Upper lobe of left lung (tissue), 6 donors: ENCODE data around the gene CPSF7. TPM values are rescaled to one million over a fixed set of nuclear protein-coding genes. Genes with fewer than 3 reads are reported as not detected.

Experiments used
- ATAC-seq, 2 donors: fragments of 200-7000 bp; cut with Tn5 transposase; one replicate each; pipeline ENCODE4 v1.9.1; 2022; ENCODE audit warnings: mild to moderate bottlenecking in 2 of 2, moderate library complexity in 2 of 2; ENCODE audit not compliant: low FRiP score in 2 of 2
- DNase-seq, 2 donors: peaks; one replicate each; pipeline ENCODE4 v3.0.0-alpha.2; 2019 to 2020
- H3K27ac ChIP-seq, 4 donors: fragments of 200-600 bp; sonication (generic); one replicate each; pipeline ENCODE4 v1.5.1; 2016 to 2019
- H3K27me3 ChIP-seq, 4 donors: fragments of 200-600 bp; sonication (generic); one replicate each; pipeline ENCODE4 v1.5.1; 2017 to 2019
- H3K36me3 ChIP-seq, 4 donors: fragments of 200-600 bp; sonication (generic); one replicate each; pipeline ENCODE4 v1.5.1; 2016 to 2019
- H3K4me1 ChIP-seq, 4 donors: fragments of 200-600 bp; sonication (generic); one replicate each; pipeline ENCODE4 v1.5.1; 2018 to 2019
- H3K4me3 ChIP-seq, 4 donors: fragments of 200-600 bp; sonication (generic); one replicate each; pipeline ENCODE4 v1.5.1; 2017 to 2019; ENCODE audit warnings: mild to moderate bottlenecking in 2 of 4, moderate library complexity in 1 of 4
- H3K9me3 ChIP-seq, 4 donors: fragments of 200-600 bp; sonication (generic); one replicate each; pipeline ENCODE4 v1.5.1; 2018 to 2019
- EP300 ChIP-seq, 4 donors: sonication (generic); formaldehyde crosslinking; IDR thresholded peaks; one replicate each; pipeline ENCODE4 v1.5.1; 2017; ENCODE audit warnings: antibody characterized with exemption in 4 of 4, control low read depth in 2 of 4
- POLR2A ChIP-seq, 4 donors: fragments of 450-650 bp; IDR thresholded peaks; one replicate each; pipeline ENCODE4 v1.5.1; 2016 to 2017; ENCODE audit warnings: antibody characterized with exemption in 4 of 4, mild to moderate bottlenecking in 2 of 4
- POLR2AphosphoS5 ChIP-seq, 2 donors: sonication (generic); formaldehyde crosslinking; IDR thresholded peaks; one replicate each; pipeline ENCODE4 v1.5.1; 2017; ENCODE audit warnings: antibody characterized with exemption in 2 of 2
- WGBS, 2 donors: methylation state at CpG; one replicate each; pipeline ENCODE4 v1.1.5; 2017 to 2018; 5-methylcytosine and 5-hydroxymethylcytosine counted together
- total RNA-seq, 6 donors: library from RNA; depleted of rRNA in 4 of 6; stranded (reverse); fragments of >200 nt in 4 of 6; gene quantifications; one replicate each; pipeline versions ENCODE4 v1.1.0 to v1.2.1, GENCODE V29; 2016 to 2021
- TF ChIP-seq, protein P1 (sequence below), 6 experiments: fragments of 450-650 bp in 4 of 6; fragments of 200-600 bp in 2 of 6; sonication (generic) in 2 of 6; IDR thresholded peaks; one replicate each; pipeline ENCODE4 v1.5.1; 2016 to 2019; ENCODE audit warnings: antibody characterized with exemption in 6 of 6
- donor health status: DM: no; HTN: no; CAD: no; lungs with moderate emphysema.
- donor health status: DM: no; HTN: yes; CAD: no; lungs with severe emphysema.

CPSF7 gene
- total RNA-seq, 6 donors from 2014 or later = 34.5 to 81.7 (median 57.1) TPM

DNA sequence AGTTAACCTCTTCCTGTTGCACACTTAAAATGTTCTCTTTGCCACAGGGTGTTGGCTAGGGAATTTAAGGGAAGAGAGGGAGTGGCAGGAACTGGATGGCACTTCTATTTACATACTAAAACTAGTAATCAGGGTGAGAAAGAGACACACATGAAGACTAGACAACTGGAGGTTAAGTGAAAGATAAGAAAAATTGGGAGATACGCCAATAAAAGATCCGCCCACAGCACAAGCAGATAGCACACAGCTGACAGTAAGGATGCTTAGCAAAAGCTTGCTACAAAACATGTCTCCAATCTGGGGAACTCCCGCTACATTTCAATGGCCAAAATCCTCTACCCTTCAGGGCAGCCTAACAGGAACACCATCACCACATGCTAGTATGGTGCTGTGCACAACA lies 12.8 kb downstream of the CPSF7 start:
- Histone ChIP-seq H3K27me3 (no peaks in the 10 kb centered on the region), H3K4me3 (no peak overlapping the region), H3K9me3 (no peaks in the 10 kb centered on the region), H3K36me3 (peaks cover 63 to 100% (median 88%) of the 10 kb centered on the region in 4 donors), H3K27ac (peak overlapping the region in 3 of 4 donors; percentile 15 to 65 (median 59)), H3K4me1 (peaks cover 0 to 19% (median 11%) of the 10 kb centered on the region in 4 donors)
- 91 to 97% methylated on average over 3 of the region's 3 CpGs for WGBS, 2 donors
- DNase-seq (no peak), ATAC-seq (no peak)
- TF ChIP-seq, protein P1, sequence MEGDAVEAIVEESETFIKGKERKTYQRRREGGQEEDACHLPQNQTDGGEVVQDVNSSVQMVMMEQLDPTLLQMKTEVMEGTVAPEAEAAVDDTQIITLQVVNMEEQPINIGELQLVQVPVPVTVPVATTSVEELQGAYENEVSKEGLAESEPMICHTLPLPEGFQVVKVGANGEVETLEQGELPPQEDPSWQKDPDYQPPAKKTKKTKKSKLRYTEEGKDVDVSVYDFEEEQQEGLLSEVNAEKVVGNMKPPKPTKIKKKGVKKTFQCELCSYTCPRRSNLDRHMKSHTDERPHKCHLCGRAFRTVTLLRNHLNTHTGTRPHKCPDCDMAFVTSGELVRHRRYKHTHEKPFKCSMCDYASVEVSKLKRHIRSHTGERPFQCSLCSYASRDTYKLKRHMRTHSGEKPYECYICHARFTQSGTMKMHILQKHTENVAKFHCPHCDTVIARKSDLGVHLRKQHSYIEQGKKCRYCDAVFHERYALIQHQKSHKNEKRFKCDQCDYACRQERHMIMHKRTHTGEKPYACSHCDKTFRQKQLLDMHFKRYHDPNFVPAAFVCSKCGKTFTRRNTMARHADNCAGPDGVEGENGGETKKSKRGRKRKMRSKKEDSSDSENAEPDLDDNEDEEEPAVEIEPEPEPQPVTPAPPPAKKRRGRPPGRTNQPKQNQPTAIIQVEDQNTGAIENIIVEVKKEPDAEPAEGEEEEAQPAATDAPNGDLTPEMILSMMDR (IDR thresholded peaks at IDR 0.05) = no peak
- no peak for TF ChIP-seq EP300 (IDR thresholded peaks at IDR 0.05)
- no peak for TF ChIP-seq POLR2A (IDR thresholded peaks at IDR 0.05)
- TF ChIP-seq POLR2AphosphoS5 (IDR thresholded peaks at IDR 0.05) = no peak

DNA sequence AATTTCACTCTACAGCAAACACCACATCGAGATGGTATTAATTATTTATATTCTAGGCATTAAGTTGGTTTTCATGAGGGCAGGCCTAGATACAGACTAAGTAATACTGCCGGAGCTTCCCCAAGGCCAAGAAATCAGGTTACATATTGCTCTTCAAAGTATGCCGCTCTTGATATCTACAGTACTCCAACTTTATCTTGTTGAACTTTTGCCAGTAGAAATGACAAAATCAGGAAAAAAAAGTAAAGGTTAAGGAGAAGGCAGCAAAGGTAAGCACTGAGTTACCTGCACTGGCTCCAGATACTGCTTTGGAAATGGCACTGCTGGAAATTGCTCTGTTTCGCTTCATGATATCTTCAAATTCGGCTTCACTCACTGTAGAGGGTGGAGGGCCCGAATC lies 14.4 kb downstream of the CPSF7 start:
- no peak for DNase-seq
- Histone ChIP-seq H3K4me3 (no peak overlapping the region), H3K36me3 (peaks cover 68 to 100% (median 93%) of the 10 kb centered on the region in 4 donors), H3K4me1 (peaks cover 0 to 19% (median 11%) of the 10 kb centered on the region in 4 donors), H3K9me3 (no peaks in the 10 kb centered on the region), H3K27me3 (no peaks in the 10 kb centered on the region), H3K27ac (no peak overlapping the region)
- TF ChIP-seq POLR2A (IDR thresholded peaks at IDR 0.05) = no peak
- no peak for TF ChIP-seq POLR2AphosphoS5 (IDR thresholded peaks at IDR 0.05)
- TF ChIP-seq, protein P1 (IDR thresholded peaks at IDR 0.05) = no peak
- no peak for TF ChIP-seq EP300 (IDR thresholded peaks at IDR 0.05)
- ATAC-seq = no peak
- 89 to 91% methylated on average over 6 of the region's 6 CpGs for WGBS, 2 donors

DNA sequence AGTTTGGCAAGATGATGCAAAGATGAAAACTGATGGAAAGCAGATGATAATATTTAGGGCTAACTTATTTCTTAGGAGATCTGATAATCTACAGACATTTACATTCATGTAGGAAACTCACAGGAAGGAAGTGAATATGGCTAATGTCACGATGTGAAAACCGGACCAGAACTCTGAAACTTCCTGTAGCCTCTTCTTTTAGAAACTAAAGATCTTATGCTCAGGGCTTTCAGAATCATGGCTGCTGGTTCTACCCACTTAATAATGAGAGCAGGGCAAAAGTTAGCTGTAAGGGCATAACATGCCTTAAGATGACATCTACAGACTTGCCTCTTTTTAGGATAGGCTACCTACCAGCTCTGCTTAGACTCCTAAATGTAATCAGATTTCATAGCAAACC lies 15.2 kb downstream of the CPSF7 start:
- WGBS, 2 donors = 68 to 73% methylated on average over 2 of the region's 2 CpGs
- no peak for TF ChIP-seq POLR2AphosphoS5 (IDR thresholded peaks at IDR 0.05)
- no peak for TF ChIP-seq POLR2A (IDR thresholded peaks at IDR 0.05)
- TF ChIP-seq, protein P1 (IDR thresholded peaks at IDR 0.05) = no peak
- TF ChIP-seq EP300 (IDR thresholded peaks at IDR 0.05) = no peak
- H3K4me1 ChIP-seq = peaks cover 0 to 19% (median 11%) of the 10 kb centered on the region in 4 donors
- DNase-seq = no peak
- no peaks in the 10 kb centered on the region for H3K9me3 ChIP-seq
- no peaks in the 10 kb centered on the region for H3K27me3 ChIP-seq
- no peak overlapping the region for H3K27ac ChIP-seq
- peaks cover 69 to 100% (median 93%) of the 10 kb centered on the region in 4 donors for H3K36me3 ChIP-seq
- no peak overlapping the region for H3K4me3 ChIP-seq
- ATAC-seq = no peak

DNA sequence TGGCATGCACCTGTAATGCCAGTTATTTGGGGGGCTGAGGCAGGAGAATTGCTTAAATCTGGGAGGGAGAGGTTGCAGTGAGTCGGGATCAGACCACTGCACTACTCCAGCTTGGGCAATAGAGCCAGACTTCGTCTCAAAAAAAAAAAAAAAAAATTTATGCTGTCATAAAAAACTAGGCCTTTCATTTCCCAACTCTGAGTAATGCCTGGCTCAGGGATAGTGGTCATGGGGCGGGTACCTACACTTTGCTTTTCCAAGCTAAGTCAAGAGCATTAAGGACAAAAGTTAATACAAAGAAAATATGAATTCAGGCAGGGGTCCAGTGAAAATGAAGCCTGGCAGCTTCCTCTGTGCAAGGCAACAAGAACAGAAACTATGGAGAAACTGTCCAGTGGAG lies 16.3 kb downstream of the CPSF7 start:
- TF ChIP-seq POLR2AphosphoS5 (IDR thresholded peaks at IDR 0.05) (no peak), EP300 (IDR thresholded peaks at IDR 0.05) (no peak), POLR2A (IDR thresholded peaks at IDR 0.05) (no peak)
- TF ChIP-seq, protein P1 (IDR thresholded peaks at IDR 0.05) = no peak

DNA sequence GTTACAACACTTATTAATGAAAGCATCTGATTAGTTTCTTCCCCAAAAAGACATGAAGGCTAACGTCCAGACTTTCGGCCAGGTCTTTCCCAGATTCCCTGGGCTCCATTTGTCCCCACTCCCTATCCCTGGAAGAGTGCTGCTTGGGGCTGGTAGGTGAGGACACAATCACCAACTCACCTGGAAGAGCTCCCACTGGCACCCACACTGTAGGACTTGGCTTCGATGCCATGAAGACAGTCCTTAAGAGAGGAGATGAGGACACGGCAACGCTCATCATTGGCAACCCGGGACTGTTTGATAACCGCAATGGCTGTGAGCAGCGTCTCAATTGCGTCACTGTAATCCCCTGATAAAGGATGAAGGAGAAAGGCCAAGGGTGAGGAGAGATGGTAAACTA lies 18.2 kb downstream of the CPSF7 start:
- WGBS, 2 donors = 80 to 83% methylated on average over 9 of the region's 9 CpGs
- ATAC-seq = no peak
- H3K4me1 ChIP-seq = no peaks in the 10 kb centered on the region
- TF ChIP-seq, protein P1 (IDR thresholded peaks at IDR 0.05) = no peak
- TF ChIP-seq POLR2A (IDR thresholded peaks at IDR 0.05) = no peak
- TF ChIP-seq POLR2AphosphoS5 (IDR thresholded peaks at IDR 0.05) = no peak
- no peaks in the 10 kb centered on the region for H3K27me3 ChIP-seq
- no peak for DNase-seq
- H3K4me3 ChIP-seq = no peak overlapping the region
- H3K36me3 ChIP-seq = peaks cover 59 to 100% (median 96%) of the 10 kb centered on the region in 4 donors
- no peaks in the 10 kb centered on the region for H3K9me3 ChIP-seq
- H3K27ac ChIP-seq = no peak overlapping the region

More for the DNA sequence above, 16.3 kb downstream of the CPSF7 start:
- DNase-seq (no peak), ATAC-seq (peak in 1 of 2 donors; percentile 71)
- Histone ChIP-seq H3K9me3 (no peaks in the 10 kb centered on the region), H3K27ac (no peak overlapping the region), H3K4me1 (peaks cover 0 to 18% (median 10%) of the 10 kb centered on the region in 4 donors), H3K4me3 (no peak overlapping the region), H3K27me3 (no peaks in the 10 kb centered on the region), H3K36me3 (peaks cover 63 to 100% (median 93%) of the 10 kb centered on the region in 4 donors)
- WGBS, 2 donors = 82 to 86% methylated on average over 3 of the region's 3 CpGs
